A673 (cell line): Measurements from ENCODE around the gene ATG9A. TPM values are rescaled to one million over a fixed set of nuclear protein-coding genes. Genes with fewer than 3 reads are reported as not detected.
"Not testable (repeated sequence)": the region's sequence is repeated elsewhere in the genome, so short reads cannot be mapped to it uniquely, and the experiment has no call there.

ENCODE experiments used
- BruUV-seq: library from RNA; stranded (reverse); fragments of 400-500 nt; replicated peaks from 2 replicates; lab custom pipeline; 2021; lab: Mats Ljungman, UMichigan
- CTCF ChIA-PET: fragments of 300-600 bp; sonication (Branson Sonifier 250); formaldehyde crosslinking; loops from one replicate; lab custom pipeline; 2022; ENCODE audit warnings: antibody characterized with exemption; lab: Charles Lee
- POLR2A ChIA-PET: fragments of 300-600 bp; sonication (Branson Sonifier 250); formaldehyde crosslinking; loops from one replicate; lab custom pipeline; 2022; ENCODE audit warnings: antibody characterized with exemption; ENCODE audit not compliant: low non-redundant PET; lab: Charles Lee
- DNase-seq: peaks from one replicate; pipeline ENCODE4 v3.0.0-alpha.2; 2015; ENCODE audit warnings: low spot score
- H3K27ac ChIP-seq: fragments of 200-600 bp; sonication (generic); 2 replicates; pipeline ENCODE4 v1.5.1; 2016; ENCODE audit warnings: mixed run types, low read depth, mild to moderate bottlenecking, mixed read lengths, antibody characterized with exemption, low read length; ENCODE audit not compliant: poor library complexity, severe bottlenecking
- H3K27me3 ChIP-seq: fragments of 200-600 bp; sonication (generic); replicated peaks from 2 replicates; pipeline ENCODE4 v1.6.1; 2017; ENCODE audit warnings: mixed run types, low read depth, mild to moderate bottlenecking, mixed read lengths, antibody characterized with exemption, low read length; ENCODE audit not compliant: insufficient read depth, poor library complexity
- H3K36me3 ChIP-seq: fragments of 200-600 bp; sonication (generic); 2 replicates; pipeline ENCODE4 v1.6.1; 2016; ENCODE audit warnings: mixed run types, mild to moderate bottlenecking, mixed read lengths, antibody characterized with exemption, low read length; ENCODE audit not compliant: insufficient read depth, poor library complexity, severe bottlenecking
- H3K4me1 ChIP-seq: fragments of 200-600 bp; sonication (generic); 2 replicates; pipeline ENCODE4 v1.6.1; 2017; ENCODE audit warnings: mixed run types, mild to moderate bottlenecking, mixed read lengths, antibody characterized with exemption, low read length; ENCODE audit not compliant: insufficient read depth, poor library complexity, severe bottlenecking
- H3K4me3 ChIP-seq: fragments of 200-600 bp; sonication (generic); 2 replicates; pipeline ENCODE4 v1.5.1; 2016; ENCODE audit warnings: low read depth, mixed run types, mild to moderate bottlenecking, mixed read lengths, low read length; ENCODE audit not compliant: poor library complexity, severe bottlenecking
- H3K9me3 ChIP-seq: fragments of 200-600 bp; sonication (generic); 2 replicates; pipeline ENCODE4 v1.6.1; 2016; ENCODE audit warnings: mixed run types, low read depth, mild to moderate bottlenecking, mixed read lengths, antibody characterized with exemption, low read length; ENCODE audit not compliant: poor library complexity, severe bottlenecking
- CTCF ChIP-seq: fragments of 300-800, 200-600 bp; sonication (generic); conservative IDR thresholded peaks from 2 replicates; pipeline ENCODE4 v1.5.1; 2017; ENCODE audit warnings: low read depth, mild to moderate bottlenecking, antibody characterized with exemption, low read length, moderate library complexity, mixed read lengths
- EZH2 ChIP-seq: fragments of 200-600 bp; sonication (generic); IDR thresholded peaks from 2 replicates; pipeline ENCODE4 v1.6.1; 2017; ENCODE audit warnings: borderline replicate concordance, low read depth, mild to moderate bottlenecking, mixed read lengths, antibody characterized with exemption, low read length; ENCODE audit not compliant: poor library complexity, severe bottlenecking
- intact Hi-C: fragments of 100-400 bp; cut with micrococcal nuclease; formaldehyde crosslinking; loops from one replicate; pipeline ENCODE4 v1.10.0; 2022; ENCODE audit not compliant: unreplicated experiment
- total RNA-seq: library from RNA; stranded (reverse); gene quantifications from 2 replicates; pipeline ENCODE4 v1.2.3, GENCODE V29; 2021

ATG9A gene
- total RNA-seq, 1 experiment from 2014 or later = 50.0 TPM

GRCh38 chr2:219205981-219206327, 23.5 kb downstream of the ATG9A start:
- Histone ChIP-seq H3K27me3 (no peaks in the 10 kb centered on the region), H3K4me3 (peak overlapping the region; percentile 75), H3K9me3 (no peaks in the 10 kb centered on the region), H3K4me1 (peaks cover 15% of the 10 kb centered on the region), H3K27ac (peak overlapping the region; percentile 78), H3K36me3 (peaks cover 24% of the 10 kb centered on the region)
- TF ChIP-seq CTCF (no peak), EZH2 (no peak)
- intact Hi-C loops = no loop called here
- POLR2A ChIA-PET = interaction anchor here (0.6 kb wide), 1 partner anchor 32 kb away, joined by 3 read pairs; no protein-coding TSS in a partner anchor
- no TSS peak for BruUV-seq
- CTCF ChIA-PET = interaction anchor here (0.9 kb wide), 1 partner anchor 39 kb away, joined by 3 read pairs; no protein-coding TSS in a partner anchor
- no peak for DNase-seq

GRCh38 chr2:219205165-219205538, 24.3 kb downstream of the ATG9A start:
- Histone ChIP-seq H3K27me3 (no peaks in the 10 kb centered on the region), H3K4me3 (no peak overlapping the region), H3K27ac (no peak overlapping the region), H3K36me3 (peaks cover 16% of the 10 kb centered on the region), H3K9me3 (no peaks in the 10 kb centered on the region), H3K4me1 (peaks cover 15% of the 10 kb centered on the region)
- TF ChIP-seq EZH2 = no peak
- no peak for TF ChIP-seq CTCF
- POLR2A ChIA-PET = no interaction called here
- CTCF ChIA-PET = no interaction called here
- BruUV-seq = no TSS peak
- intact Hi-C loops = no loop called here
- DNase-seq = no peak

- ChIA-PET CTCF (interaction anchor here (0.7 kb wide), 1 partner anchor 132 kb away, joined by 4 read pairs; no protein-coding TSS in a partner anchor), POLR2A (interaction anchor here (0.6 kb wide), 1 partner anchor 28 kb away, joined by 3 read pairs; the partner anchor contains the start of gene CNPPD1)
- intact Hi-C loops = no loop called here
- no peak for TF ChIP-seq CTCF
- no peak for TF ChIP-seq EZH2
- Histone ChIP-seq H3K9me3 (no peaks in the 10 kb centered on the region), H3K4me3 (no peak overlapping the region), H3K27me3 (no peaks in the 10 kb centered on the region), H3K27ac (no peak overlapping the region), H3K36me3 (peaks cover 10% of the 10 kb centered on the region), H3K4me1 (peaks cover 15% of the 10 kb centered on the region)
- BruUV-seq = no TSS peak
- DNase-seq = no peak
Measured at GRCh38 chr2:219204425-219205164, 24.8 kb downstream of the ATG9A start.

- POLR2A ChIA-PET, H3K4me1 ChIP-seq, CTCF ChIA-PET, intact Hi-C loops, H3K4me3 ChIP-seq, H3K9me3 ChIP-seq, DNase-seq, H3K36me3 ChIP-seq, BruUV-seq, H3K27ac ChIP-seq, H3K27me3 ChIP-seq: not testable (repeated sequence)
Measured at GRCh38 chr2:219201331-219201730, 28.1 kb downstream of the ATG9A start.

GRCh38 chr2:219200502-219201326, 28.7 kb downstream of the ATG9A start:
- POLR2A ChIA-PET = interaction anchor here (0.6 kb wide), 1 partner anchor 16 kb away, joined by 5 read pairs; no protein-coding TSS in a partner anchor
- BruUV-seq = TSS peak; percentile 87
- CTCF ChIA-PET, H3K4me1 ChIP-seq, H3K4me3 ChIP-seq, H3K27me3 ChIP-seq, H3K27ac ChIP-seq, intact Hi-C loops, H3K36me3 ChIP-seq, H3K9me3 ChIP-seq: not testable (repeated sequence)
- peak; percentile 62 for DNase-seq
